HTR-8/SVneo (cell line): ENCODE results near the gene PTPRD.

Experiments used
- DNase-seq: peaks from one replicate; pipeline ENCODE4 v3.0.0; 2011; ENCODE audit warnings: low spot score, mixed read lengths; ENCODE audit not compliant: insufficient read length
- FAIRE-seq: peaks from 2 replicates; lab custom pipeline; 2011; peaks lifted over from hg19 to GRCh38; lab: Jason Lieb, UNC

The PTPRD gene

DNA sequence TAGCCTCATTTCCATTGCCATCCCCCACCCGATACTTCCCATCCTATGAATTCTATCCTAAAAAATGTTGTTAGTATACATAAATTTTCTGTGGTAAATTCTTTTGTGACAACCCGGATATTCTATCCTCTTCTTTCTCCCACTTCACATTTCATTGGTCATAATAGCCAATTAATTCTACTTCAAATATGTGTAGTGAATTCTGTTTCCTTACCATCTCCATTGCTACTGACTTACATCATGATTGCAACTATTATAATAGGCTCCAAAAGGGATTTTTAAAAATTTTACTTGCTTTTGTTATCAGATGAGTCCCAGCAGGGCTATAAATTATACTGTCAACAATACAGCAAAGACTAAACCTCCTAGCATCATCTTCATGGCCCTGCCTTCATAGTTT lies 1326.8 kb downstream of the PTPRD start:
- DNase-seq = no peak
- no peak for FAIRE-seq

DNA sequence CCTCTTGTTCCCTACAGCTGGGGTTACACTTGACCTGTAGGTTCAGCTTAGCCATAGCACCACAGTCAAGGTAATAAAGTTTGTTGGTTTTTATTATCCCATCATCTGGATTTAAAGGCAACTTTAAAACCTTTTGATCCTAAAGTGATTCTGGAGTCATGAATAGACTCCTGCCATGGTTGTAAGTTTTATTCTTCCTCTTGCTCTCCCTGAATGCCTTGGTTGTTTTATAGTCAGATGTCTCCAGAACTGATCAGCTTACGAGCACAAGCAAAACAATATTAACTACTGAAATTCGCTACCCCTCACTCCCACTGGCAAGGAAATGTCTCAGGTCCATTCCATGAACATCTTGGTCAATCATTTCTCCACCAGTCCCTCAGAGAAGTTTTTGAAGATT lies 1328.6 kb downstream of the PTPRD start:
- DNase-seq (no peak), FAIRE-seq (no peak)

DNA sequence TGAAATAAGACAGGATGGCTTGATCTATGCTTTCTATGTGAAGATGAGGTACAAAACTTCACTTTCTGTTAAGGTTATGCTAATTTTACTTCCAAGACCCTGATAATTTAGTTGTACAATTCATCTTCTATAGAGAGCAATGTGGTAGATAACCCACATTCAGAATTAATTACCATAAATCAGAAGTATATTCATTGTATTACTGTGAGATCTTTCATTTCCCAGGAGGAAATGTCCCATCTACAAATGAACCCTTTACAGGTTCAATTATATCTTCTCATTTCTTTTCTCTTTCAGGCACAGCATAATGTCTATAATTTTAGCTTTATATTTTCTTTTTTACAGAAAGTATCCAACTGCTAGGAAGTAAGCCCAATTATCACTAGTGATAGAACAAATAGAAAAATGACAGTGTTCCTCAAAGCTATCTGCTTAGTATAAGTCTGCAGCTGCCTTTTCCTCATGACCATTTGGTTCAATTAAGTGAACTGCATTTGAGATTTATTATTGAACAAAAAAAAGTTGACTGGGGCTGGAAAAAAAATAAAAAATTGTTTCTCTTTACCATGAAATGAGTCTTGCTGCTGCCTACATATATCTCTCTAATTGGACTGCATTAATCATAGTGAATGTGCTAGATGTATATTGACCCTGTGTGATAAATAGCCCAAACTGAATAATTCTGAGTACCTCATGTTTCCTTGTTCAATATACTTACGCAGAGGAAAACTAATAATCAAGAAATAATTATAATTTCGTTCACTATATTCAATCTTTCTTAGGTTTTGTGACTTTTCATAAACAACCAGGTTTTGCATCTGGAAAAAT lies 1329.4 kb downstream of the PTPRD start:
- FAIRE-seq (no peak), DNase-seq (no peak)

DNA sequence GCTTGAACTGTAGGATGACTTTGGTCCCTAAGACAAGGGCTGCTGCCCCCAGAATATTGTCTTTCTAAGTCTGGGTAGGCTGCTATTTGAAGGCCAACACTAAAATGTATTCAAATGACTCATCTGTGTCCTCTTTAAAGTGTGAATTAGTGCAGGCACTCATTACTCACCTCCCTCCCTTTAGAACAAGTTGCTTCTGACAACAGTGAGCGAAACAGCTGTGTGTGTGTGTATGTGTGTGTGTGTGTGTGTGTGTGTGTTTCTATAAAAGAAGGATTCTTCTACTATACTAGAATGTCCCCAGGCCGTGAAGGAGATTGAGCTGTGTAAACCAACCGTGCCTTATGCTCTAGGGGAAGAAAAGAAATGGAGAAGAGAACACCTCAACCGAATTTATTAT lies 1337.2 kb downstream of the PTPRD start:
- no peak for FAIRE-seq
- no peak for DNase-seq

DNA sequence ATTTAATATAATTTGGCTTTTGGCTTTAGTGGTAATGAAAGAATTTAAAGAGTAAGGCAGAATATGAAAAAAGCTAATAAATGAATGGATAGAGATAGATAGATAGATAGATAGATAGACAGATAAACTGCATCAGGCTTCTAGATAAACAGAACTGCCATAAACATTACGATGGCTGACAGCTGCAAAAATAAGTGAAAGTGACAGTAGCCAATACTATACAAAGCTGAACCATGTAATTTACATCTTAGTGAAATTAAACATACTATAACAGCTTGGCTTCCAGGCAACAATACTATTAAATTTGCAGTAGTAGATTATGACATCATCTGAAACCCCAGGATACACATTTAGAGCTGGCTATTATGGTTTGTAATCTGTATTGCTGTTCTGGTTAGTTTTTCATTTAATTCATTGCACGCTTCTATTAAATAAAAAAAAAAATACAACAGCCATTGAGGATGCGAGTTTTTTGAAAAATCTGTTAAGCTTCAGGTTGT lies 1354.8 kb downstream of the PTPRD start:
- FAIRE-seq = no peak

DNA sequence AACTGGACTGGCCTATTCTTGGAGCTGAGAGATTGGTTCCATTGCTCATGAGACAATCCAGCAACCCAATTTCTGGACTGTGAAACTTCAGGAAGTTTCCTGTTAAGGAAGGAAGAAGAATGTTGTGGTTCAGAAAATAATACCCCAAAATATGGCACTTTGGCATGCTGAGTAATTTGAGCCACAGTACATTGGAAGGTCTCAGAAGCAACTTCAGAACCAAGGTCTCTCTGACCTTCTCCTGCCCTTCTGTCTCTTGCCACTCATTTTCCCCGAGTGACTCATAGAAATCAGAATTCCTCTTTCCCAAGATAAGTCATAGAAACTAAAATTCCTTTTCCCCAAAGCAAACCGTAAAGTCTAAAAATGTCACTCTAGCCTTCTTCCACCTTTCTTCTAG lies 1366.1 kb downstream of the PTPRD start:
- FAIRE-seq = no peak
- no peak for DNase-seq

More for the DNA sequence above, 1354.8 kb downstream of the PTPRD start:
- no peak for DNase-seq

DNA sequence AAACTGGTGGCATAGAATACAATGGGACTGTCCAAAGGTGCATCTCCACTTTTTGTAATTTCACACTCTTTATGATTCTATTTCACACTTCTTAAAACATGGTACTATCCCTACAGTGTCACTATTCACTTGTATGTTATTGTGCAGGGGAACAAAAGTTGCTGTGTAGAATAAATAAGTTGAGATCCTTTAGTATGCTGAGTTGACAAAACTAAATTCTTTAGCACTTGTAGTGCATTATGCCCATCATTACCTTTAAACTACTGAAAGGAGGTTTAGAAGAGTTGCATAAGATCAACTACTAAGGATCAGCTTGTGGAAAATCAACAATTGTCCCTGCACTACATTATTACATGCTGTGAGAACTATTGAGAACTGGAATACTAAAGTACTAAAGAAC lies 1380.9 kb downstream of the PTPRD start:
- FAIRE-seq = no peak

DNA sequence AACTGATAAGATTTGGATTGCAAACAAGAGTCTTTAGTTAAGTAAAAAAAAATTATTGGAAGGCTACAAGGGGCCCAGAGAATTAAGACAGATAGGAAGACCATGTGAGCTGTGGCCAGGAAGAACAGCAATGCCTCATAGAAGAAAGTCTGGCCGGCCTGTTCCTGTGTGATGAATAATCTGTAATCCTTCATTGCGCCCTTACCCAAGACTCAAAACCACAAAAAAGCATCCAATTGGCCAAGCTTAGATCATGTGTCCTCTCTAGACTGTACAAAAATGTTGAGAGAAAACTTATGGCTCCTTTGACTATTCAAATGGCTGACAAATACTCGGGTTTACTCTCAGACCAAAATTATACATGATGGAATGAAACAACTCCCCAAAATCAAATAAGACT lies 1383.5 kb downstream of the PTPRD start:
- no peak for FAIRE-seq

More for the DNA sequence above, 1380.9 kb downstream of the PTPRD start:
- no peak for DNase-seq

DNA sequence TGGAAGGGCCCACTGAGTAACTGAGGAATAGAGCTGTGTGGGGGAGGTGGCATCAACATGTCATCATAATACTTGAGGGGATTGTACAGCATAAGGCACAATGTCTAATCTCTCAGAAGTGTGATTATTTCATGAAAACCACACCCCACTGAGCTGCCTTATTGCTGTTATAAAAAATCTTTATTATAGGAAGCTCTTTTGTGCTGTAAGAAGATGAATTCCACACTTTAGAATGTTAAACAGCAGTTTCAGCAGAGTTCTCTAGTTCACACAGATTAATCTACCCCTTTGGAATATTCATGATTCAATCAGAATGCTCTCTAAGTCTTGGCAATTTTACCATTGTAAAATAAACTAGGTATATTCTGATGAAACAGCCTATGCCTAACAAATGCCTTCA lies 1389.6 kb downstream of the PTPRD start:
- DNase-seq (no peak), FAIRE-seq (no peak)

More for the DNA sequence above, 1383.5 kb downstream of the PTPRD start:
- DNase-seq = no peak

DNA sequence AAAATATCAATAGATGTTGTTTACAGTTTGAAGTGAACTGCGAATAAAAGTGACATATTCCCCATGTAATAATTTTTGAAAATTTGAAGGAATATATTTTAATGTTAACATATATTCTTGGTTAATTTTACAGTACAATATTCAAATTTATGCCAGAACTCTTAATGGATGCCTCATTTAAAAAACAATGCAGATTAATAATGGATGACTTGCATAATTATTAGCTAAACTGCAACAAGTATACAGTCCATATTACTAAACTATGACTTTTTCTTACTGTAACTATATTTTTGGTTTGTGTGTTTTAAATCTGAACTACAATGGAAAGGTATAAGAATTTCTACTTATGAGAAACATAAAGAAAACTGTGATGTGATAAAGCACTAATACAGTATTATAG lies 1390.1 kb downstream of the PTPRD start:
- no peak for DNase-seq
- FAIRE-seq = no peak

DNA sequence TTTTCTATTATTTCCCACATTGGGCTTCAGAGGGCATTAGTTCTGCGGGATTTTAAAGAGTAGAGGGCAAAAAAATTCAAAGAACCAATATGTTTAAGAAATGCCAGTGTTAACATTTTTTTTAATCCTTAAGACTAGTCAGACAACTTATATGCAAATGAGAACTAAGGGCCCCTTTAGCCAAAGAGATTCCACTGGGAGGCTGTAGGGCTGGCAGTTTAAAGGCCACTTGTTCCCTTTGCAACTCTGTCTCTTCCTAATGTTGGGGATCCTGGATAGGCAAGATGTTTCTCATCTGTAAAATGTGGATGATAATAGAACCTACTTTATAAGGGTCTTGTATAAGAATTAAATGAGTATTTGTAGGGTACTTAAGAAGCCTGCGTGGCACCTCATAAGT lies 1395.9 kb downstream of the PTPRD start:
- no peak for FAIRE-seq
- DNase-seq = no peak

DNA sequence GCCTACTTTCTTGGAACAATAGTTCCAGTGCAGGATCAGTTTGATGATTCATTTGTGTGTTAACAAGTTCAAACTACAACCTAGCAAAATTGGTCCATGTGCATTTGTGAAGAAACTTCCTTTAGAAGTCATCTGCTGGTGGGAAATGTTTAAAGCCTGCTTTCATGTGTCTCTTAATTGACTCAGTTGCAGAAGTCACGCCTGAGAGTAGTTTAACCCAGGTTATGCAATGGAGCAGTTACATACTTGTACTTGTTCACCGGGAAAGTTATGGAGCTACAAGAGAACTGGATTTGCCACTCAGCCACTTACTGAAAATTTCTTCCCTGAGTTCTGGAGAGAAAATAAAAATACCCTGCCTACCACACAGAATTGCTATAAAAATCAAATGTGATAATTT lies 1397.8 kb downstream of the PTPRD start:
- FAIRE-seq (no peak), DNase-seq (no peak)

DNA sequence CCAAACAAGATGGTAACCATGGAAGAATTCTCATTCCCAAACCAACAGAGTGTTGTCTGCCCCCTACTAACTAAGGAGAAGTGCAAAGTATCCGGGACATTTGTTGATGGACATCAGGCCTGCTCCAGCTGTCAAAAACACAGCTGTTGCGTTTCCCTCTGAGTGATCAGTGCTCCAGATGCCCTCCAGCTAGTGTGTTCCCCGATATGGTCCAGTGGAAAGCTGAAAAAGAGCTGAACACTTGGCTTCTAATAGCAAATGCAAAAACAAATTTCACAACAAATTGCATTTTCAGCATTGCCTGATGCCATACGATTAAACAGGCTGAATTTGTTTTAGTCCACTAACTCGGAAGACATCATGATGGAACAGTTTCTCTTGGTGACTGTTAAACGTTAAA lies 1398.7 kb downstream of the PTPRD start:
- DNase-seq (no peak), FAIRE-seq (no peak)

DNA sequence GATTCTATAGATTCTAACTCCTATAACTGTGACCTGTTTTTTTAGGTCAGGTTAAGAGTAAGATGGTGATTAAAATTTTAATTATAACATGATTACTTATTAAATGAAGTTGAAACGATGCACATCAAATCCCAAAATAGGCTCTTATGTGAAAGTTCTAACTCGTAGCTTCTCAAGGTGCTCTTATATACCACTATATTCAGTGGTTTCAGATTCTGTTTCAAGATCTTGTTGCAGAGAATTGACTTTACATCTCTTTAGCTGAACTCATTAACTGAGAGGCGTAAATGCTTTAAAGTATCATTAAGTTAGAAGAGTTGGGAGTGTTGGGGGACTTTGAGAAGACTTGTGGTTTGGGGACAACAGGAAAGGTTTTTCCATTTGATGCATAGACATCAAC lies 1399.8 kb downstream of the PTPRD start:
- no peak for DNase-seq
- FAIRE-seq = no peak

DNA sequence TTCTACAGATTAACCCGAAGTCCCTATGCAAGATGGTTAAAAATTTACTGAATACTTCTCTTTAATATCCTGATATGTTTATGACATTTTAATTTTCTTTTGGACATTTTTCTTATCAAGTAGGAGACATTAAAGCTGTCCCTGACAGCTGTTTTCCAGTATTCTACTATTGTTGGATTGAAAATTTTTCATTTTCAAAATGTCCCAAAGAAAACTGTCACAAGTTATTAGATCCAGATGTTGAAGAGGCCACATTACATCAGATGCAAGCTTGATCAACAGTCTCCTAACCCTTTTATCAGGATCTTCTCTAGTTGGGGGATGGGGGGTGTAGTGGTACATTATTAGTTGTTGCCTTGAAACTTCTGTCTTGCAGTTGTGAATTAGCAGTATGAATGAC lies 1410.5 kb downstream of the PTPRD start:
- FAIRE-seq (no peak), DNase-seq (no peak)

DNA sequence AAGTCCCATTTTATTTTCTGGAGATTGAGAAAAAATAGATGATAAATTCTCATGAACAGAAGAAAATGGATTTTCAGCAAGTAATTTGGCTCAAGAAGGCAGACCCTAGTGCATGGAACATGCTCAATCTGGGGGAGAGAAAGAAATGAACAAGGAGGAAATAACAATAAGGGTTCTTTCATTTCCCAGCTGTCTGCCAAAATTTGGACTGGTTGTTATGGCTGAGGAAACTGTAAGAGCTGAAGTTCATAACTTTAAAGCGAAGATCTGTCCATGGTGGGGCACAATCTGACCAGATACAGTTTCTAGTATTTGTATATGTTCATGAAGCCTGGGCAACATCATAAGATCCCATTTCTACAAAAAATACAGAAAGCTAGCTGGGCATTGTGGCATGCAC lies 1426.7 kb downstream of the PTPRD start:
- DNase-seq = no peak
- FAIRE-seq = no peak

DNA sequence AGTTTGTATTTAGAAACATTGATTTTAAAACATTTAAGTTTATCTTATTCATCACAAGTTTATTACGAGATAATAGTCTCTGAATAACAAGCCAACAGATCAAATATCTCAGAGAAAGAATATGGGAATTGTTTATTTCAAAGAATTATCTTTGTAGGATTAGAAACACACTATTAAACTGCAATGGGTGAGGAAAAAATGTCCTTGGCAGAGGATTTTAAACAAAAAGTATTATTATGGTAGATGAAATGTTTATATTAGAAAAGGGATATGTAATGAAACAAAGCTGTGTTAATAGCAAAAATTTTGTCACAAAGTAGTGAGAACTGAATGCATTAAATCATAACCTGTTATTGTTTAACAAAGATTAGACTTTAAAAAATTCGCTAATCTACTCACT lies 1430.4 kb downstream of the PTPRD start:
- FAIRE-seq (no peak), DNase-seq (no peak)

DNA sequence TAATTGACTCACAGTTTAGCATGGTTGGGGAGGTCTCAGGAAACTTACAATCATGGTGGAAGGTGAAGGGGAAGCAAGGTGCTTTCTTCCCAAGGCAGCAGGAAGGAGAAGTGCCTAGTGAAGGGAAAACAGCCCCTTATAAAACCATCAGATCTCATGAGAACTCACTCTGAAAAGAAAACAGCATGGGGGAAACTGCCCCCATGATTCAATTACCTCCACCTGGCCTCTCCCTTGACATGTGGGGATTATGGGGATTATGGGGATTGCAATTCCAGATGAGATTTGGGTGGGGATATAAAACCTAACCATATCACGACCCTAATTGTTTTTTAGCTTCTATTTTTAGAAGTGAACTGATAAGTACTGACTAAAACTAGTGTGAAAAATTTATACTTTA lies 1435.7 kb downstream of the PTPRD start:
- DNase-seq = no peak
- no peak for FAIRE-seq

DNA sequence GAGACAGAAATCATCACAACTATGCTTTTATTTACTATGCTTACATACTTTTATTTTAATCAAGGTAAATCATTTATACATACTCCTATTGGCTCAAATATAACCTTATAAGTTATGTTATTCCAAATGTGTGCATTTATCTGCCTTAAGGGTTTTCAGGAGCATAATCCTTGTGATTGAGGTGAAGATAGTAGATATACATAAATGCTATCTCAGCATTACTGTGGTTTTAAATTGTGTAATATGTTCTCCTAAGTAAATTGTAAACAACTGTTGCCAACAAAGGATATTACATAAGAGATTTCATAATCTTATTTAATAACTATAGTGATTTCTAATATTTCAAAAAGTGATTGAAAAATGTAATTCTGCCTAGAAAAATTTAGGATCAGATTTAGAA lies 1438.4 kb downstream of the PTPRD start:
- no peak for DNase-seq
- no peak for FAIRE-seq

DNA sequence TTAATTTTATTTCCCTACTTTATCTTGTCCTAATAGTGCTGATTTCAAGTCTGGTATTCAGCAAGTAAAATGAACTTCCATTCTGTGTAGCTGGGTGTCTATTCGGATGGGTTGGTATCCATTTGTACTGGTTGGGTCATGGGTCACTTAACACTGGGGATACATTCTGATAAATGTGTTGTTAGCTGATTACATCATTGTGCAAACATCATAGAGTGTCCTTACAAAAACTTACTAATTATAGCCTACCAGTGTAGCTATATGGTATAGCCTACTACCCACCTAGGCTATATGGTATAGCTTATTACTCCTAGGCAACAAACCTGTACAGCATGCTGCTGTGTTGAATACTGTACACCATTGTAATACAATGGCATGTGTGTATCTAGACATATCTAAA lies 1439.5 kb downstream of the PTPRD start:
- FAIRE-seq (no peak), DNase-seq (no peak)

DNA sequence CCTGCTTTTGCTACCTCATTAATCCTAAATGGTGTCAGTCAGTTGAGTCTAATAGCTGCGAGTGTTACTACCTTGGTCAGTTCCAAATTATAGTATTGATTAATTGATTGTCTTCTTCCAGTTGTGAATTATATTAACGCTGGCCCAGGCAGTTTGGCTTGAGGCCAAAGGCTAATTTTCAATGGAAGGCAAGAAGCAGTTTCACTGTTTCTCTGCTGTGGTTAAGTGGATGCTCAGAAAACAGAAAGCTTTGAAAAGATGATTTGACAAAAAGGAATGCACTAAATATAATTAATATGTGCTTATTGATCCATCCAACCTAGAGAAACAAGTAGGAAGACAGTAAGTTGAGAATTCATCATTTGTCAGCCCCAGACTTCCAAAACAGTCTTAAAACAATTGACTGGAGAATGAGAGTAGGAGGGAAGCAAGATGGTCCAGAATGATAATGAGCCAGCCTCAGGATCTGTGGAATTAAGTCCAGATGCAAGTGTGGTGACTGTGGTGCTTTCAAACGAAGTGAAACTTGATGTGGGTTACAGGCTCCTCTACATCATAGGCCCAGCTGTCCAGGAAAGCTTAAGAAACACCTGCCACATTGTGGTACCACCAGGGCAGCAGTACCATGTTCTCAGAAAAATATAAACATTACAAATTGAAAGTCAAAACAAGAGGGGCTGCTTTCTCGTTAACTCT lies 1442.2 kb downstream of the PTPRD start:
- no peak for FAIRE-seq
- DNase-seq = no peak

DNA sequence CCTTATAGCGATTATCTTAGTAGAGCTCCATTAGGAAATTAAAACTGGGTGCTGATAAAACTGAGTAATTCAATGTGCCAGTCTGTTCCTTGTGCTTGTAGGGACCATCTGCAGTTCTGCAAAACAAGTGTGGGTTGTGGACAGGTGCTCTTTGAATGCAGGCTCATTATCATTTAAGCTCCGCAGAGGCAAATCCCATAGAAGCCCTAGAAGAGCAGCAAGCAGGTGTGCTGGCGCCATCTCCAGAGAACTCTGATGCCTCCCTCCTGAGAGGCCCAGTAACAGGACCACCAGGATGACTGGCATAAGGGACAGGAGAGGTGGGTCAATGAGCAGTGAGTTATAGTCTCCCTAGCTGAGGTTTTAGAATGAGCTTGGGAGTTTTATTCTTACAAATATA lies 1470.8 kb downstream of the PTPRD start:
- no peak for FAIRE-seq
- no peak for DNase-seq
